ENCODE measurements around the gene ACYP1.
A peak's percentile ranks its signal among the peaks of the same experiment; 100 is the strongest.

ACYP1 gene

DNA sequence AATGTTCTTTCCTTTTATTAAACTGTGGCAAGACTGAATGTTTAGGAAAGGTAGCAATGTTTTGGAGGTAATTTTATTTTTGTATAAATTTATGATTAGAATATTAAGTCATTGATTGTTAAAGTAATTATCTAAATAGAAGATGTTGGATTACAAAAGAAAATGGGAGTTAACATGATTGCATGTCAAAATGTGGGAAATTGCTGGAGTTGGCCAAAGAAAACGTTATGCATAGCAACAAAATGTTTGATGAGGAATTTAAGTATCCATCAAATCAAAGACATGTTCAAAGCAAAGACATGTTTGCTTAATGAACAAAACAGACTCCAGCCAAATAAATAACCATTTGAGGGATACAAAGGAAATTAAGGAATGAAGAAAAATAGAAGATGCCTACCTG, 9.4 kb downstream of the ACYP1 start:
- H3K27me3 Mint-ChIP-seq (ENCODE audit: low read depth, poor library complexity), result peaks cover 3% of the 10 kb centered on the region
- H3K9me3 Mint-ChIP-seq, result peaks cover 29% of the 10 kb centered on the region
- peaks cover 56% of the 10 kb centered on the region for H3K36me3 Mint-ChIP-seq (ENCODE audit: low read depth)
- DNase-seq, result no peak
- peaks cover 6% of the 10 kb centered on the region for H3K4me1 Mint-ChIP-seq
- no peak overlapping the region for H3K4me3 Mint-ChIP-seq
- TF ChIP-seq, protein P1, sequence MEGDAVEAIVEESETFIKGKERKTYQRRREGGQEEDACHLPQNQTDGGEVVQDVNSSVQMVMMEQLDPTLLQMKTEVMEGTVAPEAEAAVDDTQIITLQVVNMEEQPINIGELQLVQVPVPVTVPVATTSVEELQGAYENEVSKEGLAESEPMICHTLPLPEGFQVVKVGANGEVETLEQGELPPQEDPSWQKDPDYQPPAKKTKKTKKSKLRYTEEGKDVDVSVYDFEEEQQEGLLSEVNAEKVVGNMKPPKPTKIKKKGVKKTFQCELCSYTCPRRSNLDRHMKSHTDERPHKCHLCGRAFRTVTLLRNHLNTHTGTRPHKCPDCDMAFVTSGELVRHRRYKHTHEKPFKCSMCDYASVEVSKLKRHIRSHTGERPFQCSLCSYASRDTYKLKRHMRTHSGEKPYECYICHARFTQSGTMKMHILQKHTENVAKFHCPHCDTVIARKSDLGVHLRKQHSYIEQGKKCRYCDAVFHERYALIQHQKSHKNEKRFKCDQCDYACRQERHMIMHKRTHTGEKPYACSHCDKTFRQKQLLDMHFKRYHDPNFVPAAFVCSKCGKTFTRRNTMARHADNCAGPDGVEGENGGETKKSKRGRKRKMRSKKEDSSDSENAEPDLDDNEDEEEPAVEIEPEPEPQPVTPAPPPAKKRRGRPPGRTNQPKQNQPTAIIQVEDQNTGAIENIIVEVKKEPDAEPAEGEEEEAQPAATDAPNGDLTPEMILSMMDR (IDR thresholded peaks at IDR 0.05), result no peak
- H3K27ac Mint-ChIP-seq, result no peak overlapping the region

DNA sequence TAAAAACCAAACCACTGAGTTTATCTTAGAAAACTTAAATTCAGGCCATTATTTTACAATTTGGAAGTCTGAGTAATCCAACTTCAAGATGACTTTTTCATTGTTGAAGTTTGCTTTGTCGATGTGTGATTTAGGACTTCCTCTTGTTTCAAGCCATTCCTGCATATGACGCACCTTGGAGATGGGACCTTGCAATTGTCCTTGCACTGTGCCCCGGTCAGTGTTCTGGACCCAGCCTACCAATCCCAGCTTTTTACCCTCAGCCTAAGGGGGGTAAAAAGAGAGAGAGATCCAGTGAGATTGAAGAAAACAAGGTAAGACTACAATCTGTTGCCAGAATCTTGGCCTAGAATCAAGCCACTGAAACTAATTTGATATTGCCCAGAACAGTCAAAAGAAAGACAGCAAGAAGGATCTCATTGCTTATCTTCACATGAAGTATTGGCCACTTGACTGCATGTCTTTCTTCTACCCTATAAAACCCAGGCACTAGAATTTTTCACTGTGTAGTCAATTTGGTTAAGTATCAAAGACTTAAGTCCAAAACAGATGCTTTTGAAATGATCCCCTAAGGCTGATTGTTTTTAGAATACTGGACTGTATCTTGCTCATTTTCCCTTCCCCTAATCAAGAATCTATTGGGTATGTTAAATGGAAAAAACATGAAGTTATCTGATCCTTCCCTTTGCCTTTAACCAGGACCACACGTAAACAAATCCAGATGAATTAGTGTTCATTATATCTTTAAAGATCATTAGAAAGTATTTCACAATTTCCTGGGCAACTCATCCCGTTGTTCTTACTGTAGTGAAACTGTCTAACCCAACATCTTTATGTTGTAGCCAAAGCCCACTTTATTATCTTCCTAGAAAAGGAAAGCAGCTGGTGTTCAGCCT, 10.2 kb downstream of the ACYP1 start:
- H3K27ac Mint-ChIP-seq, result no peak overlapping the region

DNA sequence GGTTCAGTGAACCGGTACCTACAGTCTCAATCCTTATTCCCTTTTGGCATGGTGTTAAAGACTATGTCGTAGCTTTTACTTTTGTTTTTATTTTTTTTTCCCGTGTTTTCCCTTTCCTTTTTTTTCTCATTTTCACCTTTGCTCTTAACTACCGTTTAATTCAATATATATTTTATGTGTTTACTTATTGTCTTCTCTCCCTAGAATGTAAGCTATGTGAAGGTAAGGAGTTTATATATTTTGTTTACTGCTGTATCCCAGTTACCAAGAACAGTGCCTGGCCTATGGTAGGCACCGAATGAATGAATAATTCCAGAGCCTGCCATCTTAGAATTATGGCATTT, 12.3 kb downstream of the ACYP1 start:
- Mint-ChIP-seq H3K27ac (peak overlapping the region; percentile 85), H3K4me1 (peaks cover 6% of the 10 kb centered on the region)
- no peak for DNase-seq

More for the DNA sequence above, 10.2 kb downstream of the ACYP1 start:
- TF ChIP-seq, protein P1 (IDR thresholded peaks at IDR 0.05), result no peak
- Mint-ChIP-seq H3K36me3 (ENCODE audit: low read depth) (peaks cover 56% of the 10 kb centered on the region), H3K9me3 (peaks cover 26% of the 10 kb centered on the region), H3K4me1 (peaks cover 6% of the 10 kb centered on the region), H3K4me3 (no peak overlapping the region), H3K27me3 (ENCODE audit: low read depth, poor library complexity) (peaks cover 6% of the 10 kb centered on the region)
- DNase-seq, result no peak

DNA sequence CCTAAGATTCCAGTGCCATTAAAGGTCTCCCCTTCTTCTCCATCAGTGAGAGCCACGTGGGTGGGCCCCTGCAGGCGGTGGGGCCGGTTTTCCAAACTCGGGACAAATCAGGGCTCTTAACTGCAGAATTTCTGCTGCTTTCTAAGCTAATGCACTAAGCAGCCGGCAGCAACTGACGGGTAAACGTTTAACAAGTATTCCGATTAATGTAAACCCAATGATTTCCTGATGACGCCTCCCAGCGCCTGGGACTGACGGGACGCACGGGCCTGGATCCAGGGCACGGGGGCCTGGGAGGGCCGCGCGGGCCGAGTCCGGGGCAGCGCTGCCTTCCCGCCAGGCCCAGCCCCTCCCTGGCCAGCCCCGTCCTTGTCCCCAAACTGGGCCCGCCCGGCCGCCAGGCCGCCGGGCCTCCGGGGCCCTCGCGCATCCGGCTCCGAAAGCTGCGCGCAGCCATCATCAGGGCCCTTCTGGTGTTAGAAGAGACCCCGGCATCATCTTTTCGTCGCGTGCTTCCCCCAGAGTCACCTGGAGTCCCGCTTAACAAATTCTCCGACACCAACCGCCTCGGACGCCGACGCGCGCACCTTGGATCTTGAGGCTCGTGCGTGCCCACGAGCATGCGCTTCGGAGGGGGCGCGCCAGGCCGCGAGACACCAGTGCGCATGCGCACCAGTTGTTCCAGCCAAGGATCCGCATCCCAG, 12.8 kb downstream of the ACYP1 start, which contains the start of gene MLH3:
Gene MLH3, minus strand, starts transcription at position 616 of the 704 bp plus-strand sequence. CDS start 1,812 bp downstream, outside the sequence.
- Mint-ChIP-seq H3K27ac (peak within 1 kb of the TSS; percentile 85), H3K27me3 (ENCODE audit: low read depth, poor library complexity) (peaks cover 6% of the 10 kb centered on the region), H3K4me3 (peak within 1 kb of the TSS; percentile 87), H3K36me3 (ENCODE audit: low read depth) (peaks cover 62% of the 10 kb centered on the region), H3K9me3 (peaks cover 45% of the 10 kb centered on the region), H3K4me1 (peaks cover 6% of the 10 kb centered on the region)
- peak; percentile 86 for DNase-seq
- TF ChIP-seq, protein P1 (IDR thresholded peaks at IDR 0.05), result no peak

More for the DNA sequence above, 12.3 kb downstream of the ACYP1 start:
- Mint-ChIP-seq H3K36me3 (ENCODE audit: low read depth) (peaks cover 62% of the 10 kb centered on the region), H3K27me3 (ENCODE audit: low read depth, poor library complexity) (peaks cover 6% of the 10 kb centered on the region), H3K9me3 (peaks cover 42% of the 10 kb centered on the region), H3K4me3 (peak overlapping the region; percentile 87)
- TF ChIP-seq, protein P1 (IDR thresholded peaks at IDR 0.05), result no peak

DNA sequence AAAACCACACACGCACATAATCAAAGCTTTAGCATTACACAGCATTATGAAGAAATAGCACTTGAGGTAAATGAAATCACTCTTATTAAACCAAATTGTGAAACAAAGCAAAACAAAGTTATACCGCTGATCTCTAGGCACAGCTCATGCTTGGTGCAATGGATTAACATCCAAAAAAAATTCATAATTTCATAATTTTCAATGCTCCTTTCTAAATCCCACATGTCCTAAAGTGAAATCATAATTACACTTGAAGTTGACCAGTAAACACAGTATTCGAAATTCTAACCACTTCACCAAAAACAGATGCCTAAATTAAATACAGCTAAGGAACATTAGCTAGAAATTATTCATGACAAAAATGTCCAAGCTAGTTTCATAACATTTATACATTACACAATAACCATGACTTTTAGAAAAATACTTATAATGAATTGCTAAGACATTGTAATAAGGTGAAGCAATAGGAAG, 14.1 kb downstream of the ACYP1 start:
- no peak overlapping the region for H3K27ac Mint-ChIP-seq
- H3K9me3 Mint-ChIP-seq, result peaks cover 45% of the 10 kb centered on the region
- TF ChIP-seq, protein P1 (IDR thresholded peaks at IDR 0.05), result no peak
- DNase-seq, result no peak
- H3K4me3 Mint-ChIP-seq, result peak overlapping the region; percentile 75
- peaks cover 6% of the 10 kb centered on the region for H3K4me1 Mint-ChIP-seq
- H3K27me3 Mint-ChIP-seq (ENCODE audit: low read depth, poor library complexity), result peaks cover 6% of the 10 kb centered on the region
- peaks cover 64% of the 10 kb centered on the region for H3K36me3 Mint-ChIP-seq (ENCODE audit: low read depth)

Data from nephron progenitor cell (in vitro differentiated cells).